ENCODE results near the gene ME3. TPM values are rescaled to one million over a fixed set of nuclear protein-coding genes. Genes with fewer than 3 reads are reported as not detected.

The ME3 gene
- total RNA-seq, 4 donors from 2014 or later = 28.2 to 60.7 (median 46.0) TPM

DNA sequence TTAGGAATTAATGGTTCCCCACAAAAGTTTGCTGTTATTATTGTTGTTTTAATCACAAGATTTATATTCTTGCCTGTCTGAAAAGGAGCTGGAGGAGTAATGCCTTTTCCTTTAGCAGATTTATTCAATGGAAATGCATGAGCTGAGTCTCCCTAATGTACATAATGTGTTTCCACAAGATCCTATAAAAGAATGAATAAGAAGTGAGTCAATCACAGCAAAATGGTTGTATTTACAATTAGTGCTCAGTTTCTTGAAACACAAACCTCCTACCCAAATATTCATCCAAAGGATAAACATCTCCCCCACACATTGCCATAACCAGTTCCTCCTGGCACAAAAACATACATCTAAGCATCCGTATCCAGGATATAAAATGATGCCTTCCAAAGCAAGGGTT, 33.3 kb downstream of the ME3 start:
- TF ChIP-seq, protein P1, sequence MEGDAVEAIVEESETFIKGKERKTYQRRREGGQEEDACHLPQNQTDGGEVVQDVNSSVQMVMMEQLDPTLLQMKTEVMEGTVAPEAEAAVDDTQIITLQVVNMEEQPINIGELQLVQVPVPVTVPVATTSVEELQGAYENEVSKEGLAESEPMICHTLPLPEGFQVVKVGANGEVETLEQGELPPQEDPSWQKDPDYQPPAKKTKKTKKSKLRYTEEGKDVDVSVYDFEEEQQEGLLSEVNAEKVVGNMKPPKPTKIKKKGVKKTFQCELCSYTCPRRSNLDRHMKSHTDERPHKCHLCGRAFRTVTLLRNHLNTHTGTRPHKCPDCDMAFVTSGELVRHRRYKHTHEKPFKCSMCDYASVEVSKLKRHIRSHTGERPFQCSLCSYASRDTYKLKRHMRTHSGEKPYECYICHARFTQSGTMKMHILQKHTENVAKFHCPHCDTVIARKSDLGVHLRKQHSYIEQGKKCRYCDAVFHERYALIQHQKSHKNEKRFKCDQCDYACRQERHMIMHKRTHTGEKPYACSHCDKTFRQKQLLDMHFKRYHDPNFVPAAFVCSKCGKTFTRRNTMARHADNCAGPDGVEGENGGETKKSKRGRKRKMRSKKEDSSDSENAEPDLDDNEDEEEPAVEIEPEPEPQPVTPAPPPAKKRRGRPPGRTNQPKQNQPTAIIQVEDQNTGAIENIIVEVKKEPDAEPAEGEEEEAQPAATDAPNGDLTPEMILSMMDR (IDR thresholded peaks at IDR 0.05; ENCODE audit: low read depth) = no peak

DNA sequence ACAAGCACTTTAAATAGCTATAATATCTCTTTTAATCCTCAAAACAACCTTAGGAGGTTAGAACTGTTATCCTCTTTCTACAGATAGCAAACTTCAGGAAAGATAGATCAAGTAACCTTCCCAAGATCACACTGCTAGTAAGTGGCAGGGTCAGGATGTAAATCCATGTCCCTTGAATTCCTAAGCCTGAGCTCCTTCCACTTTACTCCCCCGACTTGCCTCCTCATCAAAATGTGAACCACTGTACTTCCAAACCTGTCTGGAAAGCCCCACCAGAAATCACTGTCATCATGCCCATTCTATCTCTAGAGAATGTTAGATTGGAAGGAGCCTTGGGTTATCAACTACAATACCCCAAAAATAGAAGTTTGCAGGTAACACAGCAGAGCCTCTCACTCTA, 33.7 kb downstream of the ME3 start:
- TF ChIP-seq, protein P1 (IDR thresholded peaks at IDR 0.05; ENCODE audit: low read depth) = no peak

DNA sequence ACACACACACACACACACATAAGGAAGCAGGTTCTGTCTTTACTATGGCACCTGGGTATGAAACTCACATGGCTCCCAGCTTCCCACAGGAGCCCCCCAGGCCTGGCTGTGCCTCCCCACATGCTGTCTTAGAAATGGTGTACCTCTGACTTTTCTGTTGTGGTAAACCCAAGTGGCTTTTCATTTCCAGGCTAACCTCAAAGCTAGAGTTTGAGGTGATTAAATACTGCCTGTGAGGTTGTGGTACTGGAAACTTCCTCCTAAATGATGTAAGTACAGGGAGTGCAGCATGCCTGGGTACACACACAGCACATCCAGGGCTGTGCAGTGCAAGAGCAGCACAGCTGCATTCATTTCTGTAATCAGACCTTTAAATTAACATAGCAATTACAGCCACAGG, 34.4 kb downstream of the ME3 start:
- TF ChIP-seq, protein P1 (IDR thresholded peaks at IDR 0.05; ENCODE audit: low read depth) = no peak

DNA sequence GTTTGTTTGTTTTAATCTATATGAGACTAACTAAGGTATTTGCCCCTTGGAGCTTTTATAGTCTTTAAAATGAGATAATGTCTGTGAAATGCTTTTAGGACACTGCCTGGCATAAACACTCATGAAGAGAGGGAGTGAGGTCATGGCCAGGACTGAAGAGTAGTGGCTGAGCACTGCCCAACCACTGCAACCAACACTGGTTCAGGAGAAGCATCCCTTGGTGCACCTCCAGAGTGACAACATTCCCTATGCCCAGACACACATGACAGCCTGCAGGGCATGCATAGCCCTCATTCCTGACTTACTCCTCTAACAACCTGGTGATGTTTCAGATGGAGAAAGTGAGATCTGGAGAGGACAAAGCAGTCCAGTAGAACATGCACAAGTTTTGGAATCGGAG, 36.1 kb downstream of the ME3 start:
- TF ChIP-seq, protein P1 (IDR thresholded peaks at IDR 0.05; ENCODE audit: low read depth) = no peak

DNA sequence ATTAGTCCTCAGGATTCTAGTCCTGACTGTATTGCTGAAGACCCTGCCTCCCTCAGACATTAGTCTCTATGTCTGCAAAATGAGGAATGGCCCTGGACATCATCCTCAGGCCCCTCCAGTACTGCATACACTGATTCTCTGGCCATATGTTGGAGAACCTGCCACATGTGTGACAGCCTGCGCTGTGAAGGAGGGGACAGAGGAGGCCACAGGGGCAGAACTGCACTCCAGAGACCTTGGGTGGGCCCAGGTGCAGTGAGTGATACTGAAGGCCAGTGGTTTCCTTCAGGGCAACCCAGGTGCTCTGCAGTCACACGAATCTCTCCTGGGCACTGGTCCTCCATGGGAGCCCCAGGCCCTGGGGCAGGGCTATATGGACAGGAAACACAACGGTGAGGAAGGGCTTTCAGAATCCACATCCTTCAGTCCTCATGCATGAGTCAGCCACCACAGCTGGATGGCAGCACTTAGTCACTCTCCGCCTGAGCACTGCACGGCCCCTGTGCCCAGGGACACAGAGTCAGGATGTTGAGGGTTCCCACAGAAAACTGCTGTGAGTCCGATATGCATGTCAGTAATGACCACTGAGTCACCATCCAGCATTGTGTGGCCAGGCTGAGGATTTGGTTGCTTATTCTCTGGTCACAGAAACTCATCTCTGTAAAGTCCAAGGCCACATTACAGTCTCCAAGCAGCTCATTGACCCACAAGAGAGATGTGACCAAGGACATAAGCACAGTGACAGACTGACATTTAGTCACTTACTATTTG, 39.7 kb downstream of the ME3 start:
- TF ChIP-seq, protein P1 (IDR thresholded peaks at IDR 0.05; ENCODE audit: low read depth) = no peak

DNA sequence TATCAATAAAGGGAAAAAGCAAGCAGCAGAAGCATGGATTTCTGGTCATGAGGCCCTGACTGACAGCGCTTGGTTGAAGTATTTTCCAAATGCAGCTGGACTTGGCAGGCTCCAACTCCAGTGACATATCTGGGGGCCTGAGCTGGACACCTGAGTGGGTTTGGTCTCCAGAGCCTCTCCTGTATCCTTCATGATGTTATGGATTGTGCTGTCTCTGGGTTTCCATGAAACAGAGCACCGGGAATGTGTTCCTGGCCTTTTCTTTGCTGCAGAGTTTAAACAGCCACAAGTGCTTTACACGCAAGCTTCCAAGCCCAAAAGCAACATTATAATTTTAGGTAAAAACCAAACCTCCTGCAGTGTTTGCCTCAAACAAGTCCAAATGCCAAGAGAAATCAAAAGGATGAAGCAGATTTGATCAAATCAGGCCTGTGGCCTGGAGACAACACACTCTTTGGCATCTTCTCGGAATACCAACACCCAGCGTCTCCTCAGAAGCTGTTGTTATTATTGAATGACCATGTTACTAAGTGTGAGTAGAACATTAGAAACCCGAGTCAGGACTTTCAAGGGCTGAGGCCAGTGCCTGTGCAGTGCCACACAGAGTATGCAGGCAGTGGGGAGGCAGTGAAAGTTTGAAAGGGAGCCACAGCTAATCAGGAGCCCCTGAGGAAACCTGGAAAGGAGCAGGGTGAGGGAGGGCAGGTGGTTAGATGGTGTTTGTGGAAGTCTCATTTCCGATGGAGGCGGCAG, 42.0 kb downstream of the ME3 start:
- TF ChIP-seq, protein P1 (IDR thresholded peaks at IDR 0.05; ENCODE audit: low read depth) = no peak

DNA sequence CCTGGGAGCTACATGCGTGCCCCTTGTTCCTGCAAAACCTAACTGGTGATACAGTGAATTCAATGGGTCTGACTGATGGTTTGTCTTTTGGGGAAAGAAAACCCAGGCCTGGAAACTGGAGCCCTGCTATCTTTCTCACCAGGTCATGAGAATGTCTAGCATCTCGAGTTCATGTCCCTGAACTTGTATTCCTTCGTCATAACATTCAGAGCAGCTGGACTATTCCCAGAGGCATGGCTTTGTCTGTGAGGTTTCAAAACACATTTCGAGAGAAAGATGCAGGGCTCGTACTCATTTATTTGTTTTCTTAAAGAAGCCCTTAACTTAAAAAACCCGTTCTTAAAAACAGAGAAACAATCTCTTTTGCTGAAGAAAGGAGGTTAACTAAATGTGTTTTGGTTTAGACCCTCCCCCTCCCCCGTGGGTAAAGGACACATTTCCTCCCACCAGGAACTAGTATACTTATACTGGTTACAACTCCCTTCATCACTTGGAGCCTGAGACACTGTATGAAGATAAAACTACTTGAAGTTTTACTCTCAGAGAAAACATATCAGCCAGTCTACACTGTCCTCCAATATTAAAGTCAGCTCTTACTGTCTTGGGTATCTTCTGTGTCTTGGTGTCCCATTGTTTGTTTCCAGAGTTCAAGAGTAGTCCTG, 43.2 kb downstream of the ME3 start:
- TF ChIP-seq, protein P1 (IDR thresholded peaks at IDR 0.05; ENCODE audit: low read depth) = no peak
